Bone marrow (tissue), 2 donors: ENCODE results near the gene MAGI2.

ENCODE experiments used
- DNase-seq, 2 donors: peaks; one replicate each; lab custom pipeline; 2025; lab: John Stamatoyannopoulos, UW

Gene MAGI2

DNA sequence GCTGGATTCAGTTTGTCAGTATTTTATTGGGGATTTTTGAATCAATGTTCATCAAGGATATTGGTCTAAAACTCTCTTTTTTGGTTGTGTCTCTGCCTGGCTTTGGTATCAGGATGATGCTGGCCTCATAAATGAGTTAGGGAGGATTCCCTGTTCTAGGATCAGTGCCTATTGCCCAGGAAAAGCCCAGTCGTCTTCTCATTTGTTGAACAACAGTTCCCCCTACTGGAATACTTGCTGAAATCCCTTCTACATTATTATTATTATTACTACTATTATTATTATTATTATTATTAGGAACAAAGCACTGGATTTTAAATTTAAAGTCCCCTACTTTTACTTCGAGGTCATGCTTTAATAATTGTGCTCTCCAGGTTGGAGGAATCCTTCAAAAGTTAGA, 528.9 kb downstream of the MAGI2 start:
- no peak for DNase-seq

DNA sequence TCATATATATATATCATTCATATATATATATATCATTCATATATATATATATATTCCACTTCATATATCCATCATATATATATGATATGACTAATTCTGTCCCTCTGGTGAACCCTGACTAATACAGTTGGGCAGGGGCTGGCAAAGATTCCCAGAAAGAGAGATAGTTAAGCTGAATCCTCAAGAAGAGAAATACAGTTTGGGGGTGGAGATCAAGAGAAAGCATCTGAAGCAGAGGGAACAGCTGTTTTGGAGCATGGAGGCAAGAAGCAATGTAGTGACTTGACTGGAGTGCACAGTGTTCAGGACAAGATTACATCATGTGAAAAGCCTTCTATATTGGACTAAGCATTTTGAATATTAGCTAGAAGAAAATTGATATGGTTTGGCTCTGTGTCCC, 540.7 kb downstream of the MAGI2 start:
- no peak for DNase-seq

DNA sequence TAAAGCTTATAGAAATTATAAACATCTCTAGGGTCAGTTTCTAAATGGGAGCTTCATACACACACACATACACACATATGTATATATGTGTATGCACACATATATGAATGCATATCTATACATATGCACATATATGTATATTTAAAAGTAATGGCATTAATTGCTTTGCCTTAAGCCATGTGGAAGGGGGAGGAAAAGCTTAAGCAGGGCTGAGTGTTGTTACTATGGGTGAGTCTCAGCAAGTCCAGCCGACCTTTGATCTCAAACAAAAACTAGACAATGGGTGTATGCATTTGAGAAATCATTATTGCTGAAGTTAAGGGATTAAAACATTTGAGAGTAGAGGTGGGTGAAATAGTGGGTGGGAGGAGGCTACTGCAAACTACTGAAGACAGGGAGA, 546.7 kb downstream of the MAGI2 start:
- no peak for DNase-seq

DNA sequence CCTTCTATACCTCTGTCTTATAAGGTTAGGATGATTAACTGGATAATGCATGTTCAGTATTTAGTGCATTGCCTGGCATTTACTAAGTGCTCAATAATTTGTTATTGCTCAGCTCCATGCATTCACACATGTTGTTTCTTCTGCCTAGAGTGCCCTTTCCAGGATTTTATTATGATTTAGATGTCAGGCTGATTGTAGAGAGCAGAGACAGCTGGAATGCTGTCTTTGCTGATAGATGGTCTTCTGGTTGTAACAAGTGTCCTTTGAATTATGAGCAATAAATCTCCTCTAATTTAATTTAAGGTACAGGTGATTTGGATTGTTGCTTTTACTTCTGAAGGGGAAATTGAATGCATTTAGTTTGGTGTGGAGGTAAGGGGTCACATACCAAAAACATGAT, 548.0 kb downstream of the MAGI2 start:
- no peak for DNase-seq

DNA sequence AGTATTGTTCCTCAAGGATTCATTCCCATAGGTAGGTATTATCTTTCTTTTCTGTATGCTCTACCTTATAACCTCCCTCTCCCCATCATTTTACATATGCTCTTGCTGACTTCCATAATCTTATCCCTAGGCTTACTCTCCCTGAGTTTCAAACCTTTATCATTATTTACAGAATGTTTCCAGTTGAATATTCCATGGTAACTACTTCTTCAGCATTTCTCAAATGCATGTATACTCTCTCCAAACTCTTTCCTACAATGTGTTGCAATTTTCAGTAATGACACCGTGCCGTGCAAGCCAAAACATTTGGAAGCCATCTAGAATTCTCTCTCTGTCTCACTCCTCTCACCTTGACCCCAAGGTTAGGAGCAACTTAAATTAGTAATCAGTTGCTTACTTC, 548.5 kb downstream of the MAGI2 start:
- DNase-seq = no peak

DNA sequence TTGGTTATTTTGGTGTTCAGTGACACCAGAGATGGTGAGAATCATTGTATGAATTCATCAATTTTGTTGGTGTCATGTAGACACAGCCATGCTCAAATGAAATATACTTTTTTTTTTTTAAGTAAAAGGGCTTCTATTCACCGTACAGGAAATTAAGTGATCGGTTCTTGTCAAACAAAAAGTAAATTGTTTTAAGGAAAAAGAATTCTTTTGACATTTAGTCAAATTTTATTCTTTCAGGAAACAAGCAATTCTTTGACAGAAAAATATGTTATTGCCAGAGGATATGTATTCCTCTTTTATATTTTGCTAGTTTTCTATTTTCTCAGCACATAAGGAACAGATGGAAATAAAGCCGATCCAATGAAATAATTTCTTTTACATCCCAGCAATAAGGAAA, 551.9 kb downstream of the MAGI2 start:
- no peak for DNase-seq

DNA sequence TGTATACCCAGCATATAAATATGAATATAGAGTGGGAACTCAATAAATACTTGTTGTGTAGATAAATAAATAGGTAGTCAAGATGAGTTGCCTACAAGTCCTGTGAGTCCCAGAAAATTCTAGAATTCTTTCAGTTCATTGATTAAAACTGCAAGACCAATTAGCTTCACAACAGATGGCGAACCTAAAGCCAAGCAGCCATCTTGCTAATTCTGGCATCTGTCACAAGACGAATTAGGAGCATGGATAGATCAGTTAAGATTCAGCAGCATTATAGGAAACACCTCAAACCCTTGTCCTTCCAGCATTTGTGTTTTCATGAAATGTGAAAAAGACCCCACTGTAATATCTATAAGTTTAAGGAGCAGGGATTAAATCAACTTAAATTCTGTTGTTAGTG, 552.7 kb downstream of the MAGI2 start:
- DNase-seq = no peak

DNA sequence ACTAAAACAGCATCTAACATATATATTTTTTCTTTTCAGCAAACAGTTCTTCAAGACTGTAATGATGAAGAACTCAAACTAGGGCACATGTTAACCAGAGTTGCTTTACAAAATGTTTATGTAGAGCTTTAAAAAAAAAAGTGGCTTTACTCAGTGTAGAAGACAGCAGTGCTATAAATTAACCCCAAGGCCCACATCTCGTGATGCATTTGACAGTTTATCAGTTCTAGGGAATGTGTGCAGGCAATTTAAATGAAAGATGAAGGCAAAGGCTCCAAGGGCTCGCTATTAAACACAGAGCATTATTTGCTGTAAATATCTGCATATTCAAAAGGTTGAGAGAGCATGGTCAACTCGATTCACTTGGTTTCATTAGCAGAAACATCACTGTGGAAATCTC, 558.1 kb downstream of the MAGI2 start:
- DNase-seq = no peak

DNA sequence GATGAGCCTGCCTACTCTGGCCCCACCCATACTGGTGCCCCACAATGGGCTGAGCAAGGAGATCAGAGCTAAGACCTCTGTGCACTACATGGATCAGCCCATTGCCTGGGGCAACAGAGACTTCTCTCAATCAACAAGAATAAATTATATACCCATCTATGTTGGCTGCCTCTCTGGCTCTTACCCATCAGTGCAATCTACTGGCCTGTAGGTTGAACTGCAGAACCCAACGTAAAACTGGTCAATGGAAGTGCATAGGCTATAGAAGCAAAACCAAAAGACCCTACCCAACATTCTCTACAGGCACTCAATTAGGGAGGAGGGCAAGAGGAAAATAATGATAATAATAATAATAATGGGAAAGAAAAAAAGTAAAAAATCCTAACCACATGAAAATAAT, 574.3 kb downstream of the MAGI2 start:
- no peak for DNase-seq

DNA sequence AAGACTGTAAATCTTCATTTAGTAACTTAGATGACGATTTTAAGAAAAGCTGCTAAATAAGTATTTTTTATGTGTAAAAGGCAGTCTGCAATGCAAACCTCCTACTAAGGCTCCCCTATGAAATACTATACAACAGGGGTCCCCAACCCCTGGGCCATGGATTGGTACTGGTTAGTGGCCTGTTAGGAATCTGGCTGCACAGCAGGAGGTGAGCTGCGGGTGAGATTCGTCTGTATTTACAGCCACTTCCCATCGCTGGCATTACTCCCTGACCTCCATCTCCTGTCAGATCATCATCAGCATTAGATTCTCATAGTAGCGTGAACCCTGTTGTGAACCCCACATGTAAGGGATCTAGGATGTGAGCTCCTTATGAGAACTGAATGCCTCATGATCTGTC, 580.4 kb downstream of the MAGI2 start:
- DNase-seq = no peak

DNA sequence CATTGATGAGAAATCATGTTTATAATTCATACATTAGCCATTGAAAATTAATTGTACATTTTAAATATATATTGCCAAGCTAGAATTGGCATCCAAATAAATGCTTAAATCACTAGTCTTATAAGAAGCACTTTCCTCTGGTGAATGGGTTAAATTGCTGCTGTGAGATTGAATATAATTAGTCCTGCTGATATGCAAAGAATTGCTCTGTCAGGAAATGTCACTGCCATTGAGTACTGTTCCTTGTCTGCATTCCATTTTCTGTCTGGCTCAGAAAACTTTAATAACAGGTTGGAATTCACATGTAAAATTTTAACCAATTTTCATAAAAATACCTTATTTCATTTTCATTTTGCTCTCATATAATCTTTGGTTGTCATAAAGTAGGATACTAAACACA, 589.1 kb downstream of the MAGI2 start:
- DNase-seq = no peak

DNA sequence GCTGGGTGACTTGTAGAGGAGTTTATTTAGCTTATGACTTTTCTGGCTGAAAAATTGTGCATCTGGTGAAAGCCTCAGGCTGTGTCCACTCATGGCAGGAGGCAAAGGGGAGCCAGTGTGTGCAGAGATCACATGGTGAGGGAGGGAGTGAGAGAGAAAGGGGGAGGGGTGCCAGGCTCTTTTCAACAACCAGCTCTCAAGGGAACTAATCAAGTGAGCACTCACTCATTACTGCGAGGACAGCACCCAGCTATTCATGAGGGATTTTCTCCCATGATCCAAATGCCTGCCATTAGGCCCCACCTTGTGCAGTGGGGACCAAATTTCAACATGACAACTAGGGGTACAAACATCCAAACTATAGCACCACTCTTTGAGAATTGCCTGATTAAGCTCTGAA, 590.2 kb downstream of the MAGI2 start:
- DNase-seq = no peak

DNA sequence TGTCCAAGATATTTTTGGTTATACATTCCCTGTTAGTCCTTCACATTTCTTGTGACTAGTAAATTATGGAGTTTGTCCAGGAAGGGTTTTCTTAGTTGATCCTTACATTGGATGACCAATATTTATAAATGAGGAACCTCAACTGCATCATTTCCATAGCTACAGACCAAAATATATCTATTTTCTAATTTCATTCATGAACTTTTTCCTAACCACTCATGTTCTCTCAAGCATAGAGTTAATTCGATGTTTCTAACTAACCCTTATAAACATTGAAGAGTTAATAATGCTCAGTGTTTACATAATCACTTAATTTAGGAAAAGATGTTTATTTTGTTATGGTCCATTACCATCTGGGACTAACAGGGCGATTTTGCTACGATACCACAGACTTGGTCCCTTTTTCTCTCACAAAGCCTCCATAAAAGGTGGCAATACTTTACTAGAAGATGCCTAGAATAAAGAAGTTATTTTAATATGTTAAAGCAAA, 591.0 kb downstream of the MAGI2 start:
- no peak for DNase-seq

DNA sequence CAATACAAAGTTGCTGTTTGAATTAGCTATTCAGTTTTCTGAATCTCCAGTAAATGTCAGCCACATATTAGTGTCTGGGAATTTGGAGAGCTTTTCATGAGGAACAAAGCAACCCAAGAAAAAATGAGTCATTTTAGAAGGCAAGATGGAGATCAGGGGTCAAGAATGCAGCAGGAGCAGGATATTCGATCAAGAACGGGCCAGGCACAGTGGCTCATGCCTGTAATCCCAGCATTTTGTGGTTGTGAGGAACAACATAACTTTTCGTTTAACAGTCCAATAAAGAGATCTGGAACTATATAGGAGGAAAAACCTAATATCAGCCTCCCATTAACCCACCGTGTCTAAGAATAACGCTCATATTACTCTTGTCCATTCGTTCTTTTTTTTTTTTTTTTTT, 600.5 kb downstream of the MAGI2 start:
- DNase-seq = no peak

DNA sequence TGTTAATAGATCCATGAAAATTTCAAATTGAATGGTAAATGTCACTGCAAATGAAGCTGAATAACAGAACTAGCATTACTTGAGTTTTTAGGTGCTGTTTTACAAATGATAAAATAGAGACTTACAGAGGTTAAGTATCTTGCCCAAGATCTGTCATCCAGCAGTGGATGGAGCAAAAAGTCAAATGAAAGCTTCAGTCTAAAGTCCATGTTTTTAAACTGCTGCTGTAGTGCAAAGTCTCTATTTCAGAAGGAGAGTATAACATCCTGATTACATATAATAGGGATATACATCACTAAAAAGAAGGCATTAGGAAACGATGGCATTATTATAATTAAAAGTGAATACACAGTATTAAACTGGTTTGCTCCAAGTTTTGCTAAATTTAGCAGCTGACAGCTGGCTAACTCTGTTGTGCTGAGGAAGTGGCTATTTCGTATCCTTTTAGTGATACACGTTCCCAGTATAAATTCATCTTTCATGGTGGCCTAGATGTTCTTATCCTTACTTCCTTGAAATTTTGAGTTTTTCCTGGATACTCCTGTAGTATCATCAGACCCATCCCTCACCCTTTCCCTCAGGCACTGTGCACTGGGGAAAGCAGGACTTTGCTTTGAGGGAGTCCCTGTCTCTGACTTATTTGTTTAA, 603.2 kb downstream of the MAGI2 start:
- DNase-seq = no peak

DNA sequence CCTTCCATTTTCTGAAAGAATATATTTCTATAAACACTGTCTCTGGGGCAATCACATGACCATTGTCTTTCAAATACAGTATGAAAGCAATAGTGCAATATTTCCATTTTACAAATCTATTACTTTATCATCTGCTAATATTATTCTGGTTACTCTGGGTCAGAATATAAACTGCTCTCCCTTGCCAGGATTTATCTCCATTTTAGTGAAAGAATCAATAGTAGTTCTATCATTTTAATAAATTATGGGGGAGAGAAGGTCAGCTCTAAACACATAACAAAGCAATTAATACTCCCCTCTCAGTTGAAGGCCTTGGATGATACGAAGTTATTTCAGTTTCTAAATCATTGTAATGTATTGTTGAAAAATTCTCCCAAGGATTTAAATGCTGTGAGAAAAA, 608.3 kb downstream of the MAGI2 start:
- DNase-seq = no peak

DNA sequence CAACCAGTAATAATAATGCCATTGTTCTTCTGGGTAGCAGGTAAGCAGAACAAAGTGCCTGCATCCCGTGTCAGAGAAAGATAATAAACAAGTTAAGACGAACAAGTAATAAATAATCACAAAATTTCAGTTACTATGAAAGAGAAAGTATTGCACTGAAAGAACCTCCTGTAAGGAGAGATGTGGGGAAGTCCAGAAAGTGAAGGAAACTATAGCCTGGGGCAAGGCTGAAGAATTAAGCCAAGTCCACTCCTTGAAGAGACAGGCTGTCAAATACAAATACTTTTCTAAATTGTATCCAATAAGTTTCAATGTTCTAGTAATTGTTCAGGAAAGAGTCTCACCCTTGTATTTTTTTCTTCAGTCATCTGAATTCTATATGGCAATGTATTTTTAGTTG, 611.4 kb downstream of the MAGI2 start:
- DNase-seq = no peak

DNA sequence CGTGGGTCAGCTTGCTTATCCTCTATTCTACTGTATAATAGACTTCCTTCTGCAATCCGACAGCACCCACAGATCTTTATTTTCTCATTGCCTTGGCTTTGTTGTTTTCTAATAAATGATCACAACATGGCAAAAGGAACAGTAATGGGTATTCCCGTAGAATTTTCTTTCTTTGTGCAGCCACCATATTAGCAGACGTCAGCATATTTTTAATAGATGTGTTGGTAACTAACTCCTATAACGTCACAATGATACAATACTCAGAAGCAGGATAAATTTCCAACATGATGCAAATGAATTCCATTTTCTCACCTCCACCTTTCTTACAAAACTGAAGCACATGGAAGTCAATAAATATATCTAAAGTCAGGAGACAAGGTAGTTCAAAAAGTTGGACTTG, 617.6 kb downstream of the MAGI2 start:
- no peak for DNase-seq

DNA sequence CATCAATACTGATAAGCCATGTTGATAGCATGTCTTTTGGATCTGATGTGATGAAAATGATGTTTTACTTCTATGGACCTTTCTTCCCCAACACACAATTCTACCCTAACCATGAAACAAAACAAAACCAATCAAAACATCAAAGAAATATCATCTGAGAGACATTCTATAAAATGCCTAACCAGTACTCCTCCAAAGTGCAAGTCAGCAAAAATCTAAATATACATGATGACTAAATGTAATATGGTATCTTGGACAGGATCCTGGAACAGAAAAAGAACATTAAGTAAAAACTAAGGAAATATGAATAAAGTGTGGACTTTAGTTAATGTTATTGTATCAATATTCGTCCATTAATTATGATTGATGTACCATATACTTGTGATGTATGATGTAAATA, 625.1 kb downstream of the MAGI2 start:
- DNase-seq = no peak

DNA sequence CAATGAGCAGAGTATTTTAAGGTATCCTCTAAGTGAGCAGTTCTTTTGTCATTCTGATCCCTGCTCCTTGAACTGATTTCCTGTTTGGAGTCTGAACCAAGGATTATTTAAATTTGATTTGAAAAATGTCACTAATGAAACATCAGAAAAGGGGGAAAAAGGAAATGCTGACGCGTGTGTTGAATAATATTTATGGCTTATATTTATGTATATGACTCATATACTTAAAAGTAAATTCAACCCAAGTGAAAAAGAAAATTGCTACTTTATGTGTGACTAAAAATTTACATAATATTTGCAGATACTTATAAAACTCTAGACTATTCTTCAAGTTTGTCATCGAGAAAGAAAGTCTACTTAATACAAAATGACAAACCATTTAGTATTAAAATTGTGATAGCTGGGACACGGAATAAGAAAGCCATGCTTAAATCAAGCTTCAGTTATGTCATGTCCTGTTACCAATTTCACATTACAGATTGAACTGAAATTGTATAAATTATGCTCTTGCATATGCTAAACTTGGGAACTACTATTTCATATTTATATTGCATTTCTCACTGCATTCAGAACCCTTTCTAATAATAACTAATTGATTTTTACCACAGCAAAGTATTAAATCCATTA, 649.9 kb downstream of the MAGI2 start:
- DNase-seq = no peak

DNA sequence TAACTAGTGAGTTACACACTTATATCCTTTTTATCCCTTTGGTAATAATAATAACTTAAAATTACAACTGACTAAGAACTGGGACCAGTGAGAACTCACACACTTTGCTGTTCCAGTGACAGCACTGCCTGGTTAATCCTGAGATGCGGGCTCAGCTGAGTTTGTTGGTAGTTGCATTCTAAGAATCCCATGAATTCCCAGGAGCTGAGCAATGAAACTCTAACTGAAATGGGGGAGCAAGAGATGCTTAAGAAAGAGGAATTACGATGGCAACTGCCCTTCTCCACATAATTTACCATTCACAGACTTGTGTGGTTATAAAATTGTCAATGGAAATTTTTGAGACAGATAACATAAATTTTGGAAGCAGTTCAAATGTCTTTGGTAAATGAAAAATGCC, 659.4 kb downstream of the MAGI2 start:
- no peak for DNase-seq

DNA sequence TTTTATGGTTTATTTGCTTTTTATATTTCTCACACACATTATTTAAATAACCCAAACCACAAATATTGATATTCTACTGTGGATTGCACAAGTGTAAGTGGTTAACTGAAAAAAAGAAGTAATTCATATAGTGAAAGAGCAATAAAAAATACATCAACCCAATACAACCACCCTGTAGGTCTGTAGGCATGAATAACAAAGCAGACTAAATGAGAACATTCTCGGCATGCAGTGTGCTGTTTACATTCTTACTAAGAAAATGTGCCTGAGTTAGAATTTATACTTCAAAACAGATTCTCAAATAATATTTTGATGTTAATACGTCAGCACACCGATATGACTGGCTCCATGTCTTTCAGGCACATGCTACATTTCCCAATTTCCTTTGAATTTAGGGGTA, 660.8 kb downstream of the MAGI2 start:
- no peak for DNase-seq

DNA sequence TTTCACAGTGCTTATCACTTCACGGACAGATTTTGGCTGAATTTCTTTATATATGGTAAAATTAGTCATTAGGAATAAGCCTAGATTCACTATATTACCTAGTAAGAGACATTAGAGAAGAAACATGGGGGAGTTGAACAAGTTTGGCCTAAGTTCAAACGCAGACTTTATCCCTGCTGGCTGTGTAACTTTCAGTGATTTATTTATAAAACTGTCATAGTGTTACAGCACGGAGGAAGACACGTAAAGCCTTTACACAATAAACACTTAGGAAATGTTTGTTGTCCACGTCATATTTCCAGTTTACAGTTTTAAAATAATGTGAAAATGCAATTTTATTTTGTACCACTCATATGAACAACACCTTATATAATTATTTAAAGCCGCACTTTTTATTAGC, 661.5 kb downstream of the MAGI2 start:
- no peak for DNase-seq

DNA sequence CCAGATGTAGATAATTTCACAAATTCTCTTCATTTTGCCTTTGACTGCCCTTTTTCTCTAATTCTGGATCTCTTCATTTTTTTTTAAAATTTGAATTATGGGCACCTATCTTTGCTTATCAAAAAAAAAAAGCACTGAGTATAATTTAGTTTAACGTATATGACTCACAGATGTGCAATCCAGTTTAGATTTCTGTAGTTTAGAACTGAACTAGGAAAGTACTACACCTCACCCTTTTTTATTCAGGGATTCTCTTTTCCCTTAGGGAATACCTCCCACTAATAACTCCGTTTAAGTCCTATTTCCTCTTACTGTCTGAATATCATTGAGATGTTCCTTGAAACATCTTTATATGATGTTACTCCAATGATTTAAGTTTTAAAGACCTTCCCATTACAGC, 665.0 kb downstream of the MAGI2 start:
- no peak for DNase-seq
